Stomach (tissue), 9 donors: Measurements from ENCODE around the gene FAM171A1. TPM values are rescaled to one million over a fixed set of nuclear protein-coding genes. Genes with fewer than 3 reads are reported as not detected.

Source experiments
- DNase-seq, 2 donors: peaks; one replicate each; pipeline versions ENCODE4 v3.0.0 to v3.0.0-alpha.2; 2013 to 2019
- H3K27ac ChIP-seq, 5 donors: fragments of 200-600 bp in 4 of 5; sonication (generic) in 4 of 5; one replicate each; pipeline ENCODE4 v1.5.1; 2013 to 2019; ENCODE audit warnings: mild to moderate bottlenecking in 1 of 5, moderate library complexity in 1 of 5
- H3K27me3 ChIP-seq, 3 donors: fragments of 200-600 bp; sonication (generic); one replicate each; pipeline ENCODE4 v1.5.1; 2017 to 2019; ENCODE audit warnings: mixed run types in 1 of 3
- H3K36me3 ChIP-seq, 4 donors: fragments of 200-600 bp; sonication (generic); 1 replicate in 3 of 4; 2 replicates in 1 of 4; pipeline ENCODE4 v1.5.1; 2016 to 2019
- H3K4me1 ChIP-seq, 4 donors: fragments of 200-600 bp; sonication (generic); one replicate each; pipeline ENCODE4 v1.5.1; 2016 to 2019
- H3K4me3 ChIP-seq, 4 donors: fragments of 200-600 bp; sonication (generic) in 3 of 4; one replicate each; pipeline ENCODE4 v1.5.1; 2016 to 2019; ENCODE audit warnings: mild to moderate bottlenecking in 1 of 4
- H3K9me3 ChIP-seq, 4 donors: fragments of 200-600 bp; sonication (generic); one replicate each; pipeline ENCODE4 v1.5.1; 2016 to 2019
- CTCF ChIP-seq, 7 experiments: fragments of 450-650 bp in 4 of 7; fragments of 200-600 bp in 3 of 7; sonication (generic) in 3 of 7; IDR thresholded peaks; one replicate each; pipeline ENCODE4 v1.5.1; 2016 to 2019; ENCODE audit warnings: antibody characterized with exemption in 7 of 7, control low read depth in 2 of 7, mild to moderate bottlenecking in 1 of 7
- EP300 ChIP-seq: sonication (generic); formaldehyde crosslinking; IDR thresholded peaks from one replicate; pipeline ENCODE4 v1.6.1; 2017; ENCODE audit warnings: antibody characterized with exemption
- POLR2A ChIP-seq, 4 donors: fragments of 450-650 bp; IDR thresholded peaks; one replicate each; pipeline ENCODE4 v1.6.1; 2016; ENCODE audit warnings: antibody characterized with exemption in 4 of 4, control low read depth in 2 of 4, mild to moderate bottlenecking in 1 of 4, moderate library complexity in 1 of 4
- POLR2AphosphoS5 ChIP-seq, 3 donors: sonication (generic); formaldehyde crosslinking; IDR thresholded peaks; one replicate each; pipeline ENCODE4 v1.6.1; 2016; ENCODE audit warnings: antibody characterized with exemption in 3 of 3
- WGBS, 5 donors: extraction: QIAGEN DNeasy Blood & Tissue Kit in 3 of 5; methylation state at CpG; one replicate each; pipeline versions ENCODE4 v1.1.5 to v1.1.7; 2013 to 2018; 5-methylcytosine and 5-hydroxymethylcytosine counted together
- intact Hi-C: fragments of 100-400 bp; cut with DNase I; formaldehyde crosslinking; loops from one replicate; pipeline ENCODE4 v1.15.1; 2023; ENCODE audit warnings: low total_unique reads
- polyA plus RNA-seq, 3 donors: library from polyadenylated mRNA; stranded (reverse); fragments of 200-250 nt; gene quantifications; one replicate each; pipeline ENCODE4 v1.2.3, GENCODE V29; 2013
- total RNA-seq, 5 donors: library from RNA; depleted of rRNA; stranded (reverse); fragments of >200 nt; gene quantifications; one replicate each; pipeline versions ENCODE4 v1.1.0 to v1.2.3, GENCODE V29; 2014 to 2016
- donor health status: healthy with polysubstance abuse.
- donor health status: Bipolar disorder and iron deficiency.
- donor health status: healthy.

Gene FAM171A1
- total and polyA plus RNA-seq, 8 donors: 1.8 to 98.7 (median 10.3) TPM

GRCh38 chr10:15367296-15368085, 3.6 kb downstream of the FAM171A1 start:
- peaks cover 0 to 25% (median 0%) of the 10 kb centered on the region in 3 donors for H3K27me3 ChIP-seq
- no peaks in the 10 kb centered on the region for H3K36me3 ChIP-seq
- H3K9me3 ChIP-seq: no peaks in the 10 kb centered on the region
- H3K27ac ChIP-seq: no peak overlapping the region
- WGBS, 5 donors: 84 to 92% (median 89%) methylated on average over 8 of the region's 8 CpGs
- H3K4me3 ChIP-seq: no peak overlapping the region
- H3K4me1 ChIP-seq: peaks cover 6 to 34% (median 18%) of the 10 kb centered on the region in 4 donors
- no peak for TF ChIP-seq POLR2AphosphoS5 (IDR thresholded peaks at IDR 0.05)
- no peak for TF ChIP-seq CTCF (IDR thresholded peaks at IDR 0.05)
- intact Hi-C loops: loop anchor here (10.0 kb wide), 1 partner anchor 113 kb away; no protein-coding TSS in a partner anchor
- no peak for DNase-seq

- H3K9me3 ChIP-seq: no peaks in the 10 kb centered on the region
- intact Hi-C loops: loop anchor here (10.0 kb wide), 1 partner anchor 111 kb away; no protein-coding TSS in a partner anchor
- WGBS, 5 donors: 84 to 96% (median 93%) methylated on average over 1 of the region's 1 CpG
- H3K4me1 ChIP-seq: peaks cover 6 to 28% (median 16%) of the 10 kb centered on the region in 4 donors
- peaks cover 0 to 13% (median 0%) of the 10 kb centered on the region in 3 donors for H3K27me3 ChIP-seq
- no peaks in the 10 kb centered on the region for H3K36me3 ChIP-seq
- DNase-seq: no peak
- no peak overlapping the region for H3K27ac ChIP-seq
- no peak for TF ChIP-seq POLR2AphosphoS5 (IDR thresholded peaks at IDR 0.05)
- no peak for TF ChIP-seq EP300
- no peak for TF ChIP-seq CTCF (IDR thresholded peaks at IDR 0.05)
- TF ChIP-seq POLR2A (IDR thresholded peaks at IDR 0.05): no peak
- no peak overlapping the region for H3K4me3 ChIP-seq
Measured at GRCh38 chr10:15365692-15366091, 5.4 kb downstream of the FAM171A1 start.

GRCh38 chr10:15364001-15364400, 7.1 kb downstream of the FAM171A1 start:
- no peak for DNase-seq
- Histone ChIP-seq H3K4me3 (no peak overlapping the region), H3K9me3 (no peaks in the 10 kb centered on the region), H3K27me3 (no peaks in the 10 kb centered on the region), H3K27ac (no peak overlapping the region), H3K36me3 (no peaks in the 10 kb centered on the region), H3K4me1 (peaks cover 0 to 15% (median 7%) of the 10 kb centered on the region in 4 donors)
- TF ChIP-seq EP300 (no peak), POLR2AphosphoS5 (IDR thresholded peaks at IDR 0.05) (no peak), CTCF (IDR thresholded peaks at IDR 0.05) (no peak), POLR2A (IDR thresholded peaks at IDR 0.05) (no peak)
- intact Hi-C loops: loop anchor here (10.0 kb wide), 1 partner anchor 109 kb away; no protein-coding TSS in a partner anchor
- WGBS, 5 donors: 87 to 94% (median 90%) methylated on average over 4 of the region's 4 CpGs

- H3K27ac ChIP-seq: no peak overlapping the region
- intact Hi-C loops: loop anchor here (10.0 kb wide), 1 partner anchor 108 kb away; no protein-coding TSS in a partner anchor
- TF ChIP-seq POLR2AphosphoS5 (IDR thresholded peaks at IDR 0.05) (no peak), POLR2A (IDR thresholded peaks at IDR 0.05) (no peak), EP300 (no peak), CTCF (IDR thresholded peaks at IDR 0.05) (no peak)
- no peaks in the 10 kb centered on the region for H3K27me3 ChIP-seq
- DNase-seq: no peak
- no peak overlapping the region for H3K4me3 ChIP-seq
- peaks cover 0 to 7% (median 3%) of the 10 kb centered on the region in 4 donors for H3K4me1 ChIP-seq
- 87 to 93% (median 89%) methylated on average over 7 of the region's 7 CpGs for WGBS, 5 donors
- no peaks in the 10 kb centered on the region for H3K36me3 ChIP-seq
- no peaks in the 10 kb centered on the region for H3K9me3 ChIP-seq
Measured at GRCh38 chr10:15363031-15363430, 8.1 kb downstream of the FAM171A1 start.
